Activated CD4-positive, alpha-beta T cell treated with anti-CD3 and anti-CD28 coated beads for 1 hour (primary cell): ENCODE results near the gene SIGLEC9.

Experiments used
- DNase-seq: peaks from one replicate; pipeline ENCODE4 v3.0.0-alpha.2; 2020

The SIGLEC9 gene

GRCh38 chr19:51147663-51148062 is 23.0 kb downstream of the SIGLEC9 start:
- no peak for DNase-seq

GRCh38 chr19:51148580-51148979 is 23.9 kb downstream of the SIGLEC9 start:
- no peak for DNase-seq

GRCh38 chr19:51150627-51151026 is 25.9 kb downstream of the SIGLEC9 start:
- no peak for DNase-seq

GRCh38 chr19:51156710-51157109 is 32.0 kb downstream of the SIGLEC9 start:
- no peak for DNase-seq

- DNase-seq, result no peak
These were observed 32.6 kb downstream of the SIGLEC9 start for GRCh38 chr19:51157265-51157664.

- DNase-seq, result peak; percentile 53
These were observed 33.9 kb downstream of the SIGLEC9 start for GRCh38 chr19:51158474-51159129.

- no peak for DNase-seq
These were observed 35.0 kb downstream of the SIGLEC9 start for GRCh38 chr19:51159656-51160055.

- no peak for DNase-seq
These were observed 36.6 kb downstream of the SIGLEC9 start for GRCh38 chr19:51161266-51161665.

GRCh38 chr19:51161867-51162496 is 37.3 kb downstream of the SIGLEC9 start:
- DNase-seq, result no peak

GRCh38 chr19:51163257-51163656 is 38.6 kb downstream of the SIGLEC9 start:
- no peak for DNase-seq

- DNase-seq, result no peak
These were observed 39.5 kb downstream of the SIGLEC9 start for GRCh38 chr19:51164215-51164614.

GRCh38 chr19:51166846-51167490 is 42.3 kb downstream of the SIGLEC9 start:
- DNase-seq, result no peak

- DNase-seq, result no peak
These were observed 44.0 kb downstream of the SIGLEC9 start for GRCh38 chr19:51168564-51169282.

- peak; percentile 46 for DNase-seq
These were observed 44.7 kb downstream of the SIGLEC9 start for GRCh38 chr19:51169283-51169918.

GRCh38 chr19:51172223-51172622 is 47.5 kb downstream of the SIGLEC9 start:
- DNase-seq, result no peak

GRCh38 chr19:51173681-51174080 is 49.0 kb downstream of the SIGLEC9 start:
- DNase-seq, result no peak

GRCh38 chr19:51179256-51179655 is 54.5 kb downstream of the SIGLEC9 start:
- no peak for DNase-seq
